ENCODE data around the gene BLID.

GRCh38 chr11:122076512-122077120, 39.4 kb downstream of the BLID start:
- no peak for TF ChIP-seq CTCF (IDR thresholded peaks at IDR 0.05)
- no peak for TF ChIP-seq POLR2AphosphoS5 (IDR thresholded peaks at IDR 0.05)
- no peak for TF ChIP-seq EP300 (IDR thresholded peaks at IDR 0.05)
- TF ChIP-seq POLR2A (IDR thresholded peaks at IDR 0.05) = no peak

Data from suprapubic skin (tissue), 4 donors.